IPS DF 19.7 (cell line): ENCODE data around the gene KIF6.

Source experiments
- DNase-seq: peaks from one replicate; pipeline ENCODE4 v3.0.0-alpha.2; 2013; ENCODE audit warnings: low read depth, low spot score

The KIF6 gene

GRCh38 chr6:39421383-39422225, 303.6 kb downstream of the KIF6 start:
- DNase-seq: no peak

- no peak for DNase-seq
These were observed 304.6 kb downstream of the KIF6 start for GRCh38 chr6:39420300-39421265.

DNA sequence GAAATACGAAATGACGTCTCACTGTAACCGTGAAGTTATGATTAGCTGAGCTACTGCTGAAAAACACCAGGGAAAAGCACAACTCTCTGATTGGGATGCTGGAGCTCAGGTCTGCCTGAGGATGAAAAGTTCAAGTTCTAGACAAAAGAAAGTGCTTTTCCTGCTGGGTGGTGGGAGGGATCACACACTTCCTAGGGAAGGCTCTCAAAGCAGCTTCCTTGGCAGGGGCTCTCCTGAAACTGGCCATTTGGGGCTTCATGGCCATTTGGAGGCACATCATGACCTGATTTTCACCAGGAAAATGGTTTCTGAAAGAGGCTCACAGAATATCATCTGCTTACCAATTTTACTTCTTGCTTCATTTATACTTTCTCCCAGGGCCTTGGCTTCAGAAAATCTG, 305.6 kb downstream of the KIF6 start:
- no peak for DNase-seq

DNA sequence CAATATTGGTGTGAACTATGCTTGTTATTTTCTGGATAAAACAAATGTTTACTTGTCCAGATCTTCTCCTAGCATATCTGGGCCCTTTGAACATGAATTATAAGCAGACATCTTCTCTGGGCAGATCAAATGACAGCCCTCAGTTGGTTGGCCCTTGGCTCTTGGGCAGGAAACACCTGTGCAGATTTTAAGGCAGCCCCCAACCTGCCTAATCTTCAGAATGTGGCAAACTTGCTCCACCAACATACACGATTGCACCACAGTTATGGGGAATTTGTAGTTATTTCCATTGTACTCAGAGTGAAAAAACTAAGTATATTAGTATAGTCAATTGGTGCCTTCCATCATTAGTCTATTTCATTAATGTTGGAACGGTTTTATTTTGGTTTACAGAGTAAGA, 307.8 kb downstream of the KIF6 start:
- DNase-seq: no peak

- no peak for DNase-seq
These were observed 308.5 kb downstream of the KIF6 start for GRCh38 chr6:39416728-39417127.

- no peak for DNase-seq
These were observed 309.2 kb downstream of the KIF6 start for GRCh38 chr6:39416026-39416425.

GRCh38 chr6:39415482-39415881, 309.7 kb downstream of the KIF6 start:
- no peak for DNase-seq

- no peak for DNase-seq
These were observed 313.7 kb downstream of the KIF6 start for GRCh38 chr6:39411465-39411864.

GRCh38 chr6:39411001-39411400, 314.2 kb downstream of the KIF6 start:
- DNase-seq: no peak

DNA sequence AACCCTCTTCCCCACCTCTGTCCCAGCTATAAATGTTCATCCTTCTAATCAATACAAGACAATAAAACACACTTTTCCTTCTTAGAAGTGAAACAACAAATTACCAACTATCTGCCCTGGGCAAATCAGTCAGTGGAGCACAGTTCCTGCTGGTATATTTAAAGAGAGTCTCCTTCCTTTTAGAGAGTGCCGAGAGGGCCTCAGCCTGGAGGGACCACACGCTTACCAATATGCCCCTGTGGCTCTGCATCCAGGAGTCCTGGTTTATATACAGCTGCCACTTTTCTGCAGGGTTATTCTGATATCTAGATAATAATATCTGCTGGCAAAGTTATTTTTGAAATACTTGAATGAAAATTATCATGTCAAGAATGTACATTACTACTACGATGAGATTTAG, 315.3 kb downstream of the KIF6 start:
- DNase-seq: no peak

GRCh38 chr6:39407446-39407993, 317.7 kb downstream of the KIF6 start:
- DNase-seq: no peak

DNA sequence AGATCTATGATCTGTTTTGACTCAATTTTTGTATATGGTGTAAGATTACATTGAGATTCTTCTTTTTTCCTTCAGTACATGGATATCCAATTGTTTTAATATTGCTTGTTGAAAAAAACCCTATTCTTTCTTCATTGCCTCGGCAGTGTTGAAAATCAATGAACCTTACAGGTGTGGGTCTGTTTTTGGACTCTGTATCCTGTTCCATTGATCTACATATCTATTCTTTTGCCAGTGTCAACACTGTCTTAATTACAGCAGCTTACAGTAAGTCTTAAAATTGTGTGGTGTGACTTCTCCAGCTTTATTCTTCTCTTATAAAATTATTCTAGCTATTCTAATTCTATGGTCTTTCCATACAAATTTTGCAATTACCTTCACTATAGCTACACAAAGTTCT, 320.9 kb downstream of the KIF6 start:
- DNase-seq: no peak

DNA sequence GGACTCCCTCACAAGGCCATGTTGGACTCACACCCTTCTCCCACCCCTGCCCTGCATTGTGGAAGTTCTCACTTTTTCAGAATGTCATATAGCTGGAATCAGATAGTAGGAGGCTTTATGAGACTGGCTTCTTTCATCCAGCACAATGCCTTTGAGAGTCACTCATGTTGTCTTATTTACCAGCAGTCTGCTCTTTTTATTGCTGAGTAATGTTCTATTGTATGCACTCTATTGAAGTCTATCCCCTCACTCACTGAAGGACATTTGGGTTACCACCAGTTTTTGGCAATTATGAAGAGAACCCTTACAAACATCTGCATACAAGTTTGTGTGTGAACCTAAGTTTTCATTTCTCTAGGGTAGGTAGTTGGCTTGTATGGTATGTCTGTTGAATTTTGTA, 321.9 kb downstream of the KIF6 start:
- no peak for DNase-seq

DNA sequence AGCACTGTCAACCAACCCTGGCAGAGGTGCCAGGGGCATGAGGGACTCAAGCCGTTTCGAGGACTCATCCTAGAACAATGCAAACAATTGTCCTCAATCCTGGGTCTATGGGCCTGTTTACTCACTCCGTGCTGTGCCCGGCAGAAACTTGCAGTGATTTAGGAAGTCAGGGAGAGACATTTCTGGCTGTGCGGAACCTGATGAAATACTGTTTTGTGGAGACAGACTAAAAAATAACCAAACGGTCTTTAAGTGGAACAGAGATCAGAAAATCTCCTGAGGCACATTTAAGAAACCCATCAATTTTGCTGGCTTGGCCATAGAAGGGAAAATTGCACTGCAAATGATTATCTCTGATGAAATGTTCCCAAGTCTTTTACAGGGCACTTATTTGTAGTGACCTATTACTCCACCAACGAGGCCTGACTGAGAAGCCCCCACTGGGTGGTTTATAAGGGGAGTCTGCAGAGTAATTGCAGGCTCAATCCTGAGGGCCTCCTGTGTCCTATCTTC, 322.9 kb downstream of the KIF6 start:
- no peak for DNase-seq

DNA sequence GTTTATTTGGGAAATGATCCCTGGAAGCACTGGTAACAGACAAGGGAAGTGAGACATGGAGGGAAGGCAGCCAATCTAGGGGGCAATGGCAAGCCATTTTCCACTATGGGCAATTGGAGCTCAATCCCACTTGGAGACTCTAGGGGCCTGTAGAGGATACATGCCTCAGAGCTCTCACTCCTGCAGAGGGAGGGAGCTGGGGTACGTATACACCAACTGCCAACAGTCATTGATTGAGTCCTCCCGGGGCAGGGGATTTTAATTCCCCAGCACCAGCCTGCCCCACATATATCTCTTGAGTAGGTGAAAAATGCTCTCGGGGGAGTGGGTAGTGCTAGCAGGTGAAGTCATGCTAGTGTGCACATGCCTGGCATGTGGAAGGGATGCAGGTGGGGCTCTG, 323.8 kb downstream of the KIF6 start:
- no peak for DNase-seq

DNA sequence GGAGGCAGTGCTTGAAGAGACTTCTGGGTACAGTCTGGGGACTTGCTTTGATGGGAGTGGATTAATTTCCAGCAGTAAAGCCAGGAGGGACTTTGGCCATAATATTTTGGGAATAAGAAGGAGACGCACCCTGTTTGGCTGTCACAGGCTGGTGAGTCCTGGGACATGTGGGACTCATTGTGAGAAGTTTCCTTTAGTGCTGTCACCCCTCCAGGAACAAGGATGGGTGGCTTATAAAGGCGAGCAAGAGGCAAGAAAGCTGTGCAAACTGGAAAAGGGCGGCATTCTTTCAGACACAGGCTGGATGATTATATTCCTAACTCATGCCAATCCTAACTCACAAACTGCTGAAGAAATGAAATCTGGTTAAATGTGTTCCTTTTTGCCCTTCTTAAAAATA, 325.2 kb downstream of the KIF6 start:
- no peak for DNase-seq

GRCh38 chr6:39396854-39397253, 328.4 kb downstream of the KIF6 start:
- DNase-seq: no peak

DNA sequence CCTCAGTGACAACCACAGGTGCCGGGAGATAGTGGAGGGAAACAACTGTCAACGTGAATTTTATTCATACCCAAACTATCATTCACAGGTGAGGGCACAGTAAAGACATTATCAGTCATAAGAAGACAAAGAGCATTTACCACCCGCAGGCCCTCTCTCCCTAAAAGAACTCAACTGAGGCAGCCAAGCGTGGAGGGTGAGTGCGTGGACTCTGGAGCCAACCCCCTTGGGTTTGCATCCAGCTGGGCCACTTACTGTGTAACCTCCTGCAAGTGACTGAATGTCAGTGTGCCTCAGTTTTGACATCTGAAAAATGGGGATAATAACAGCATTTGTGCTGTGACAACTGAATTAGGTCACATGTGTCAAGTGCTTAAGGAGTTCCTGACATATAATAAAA, 332.1 kb downstream of the KIF6 start:
- no peak for DNase-seq

GRCh38 chr6:39391182-39391581, 334.0 kb downstream of the KIF6 start:
- no peak for DNase-seq

- no peak for DNase-seq
These were observed 335.8 kb downstream of the KIF6 start for GRCh38 chr6:39389484-39389767.

- no peak for DNase-seq
These were observed 336.4 kb downstream of the KIF6 start for GRCh38 chr6:39388606-39389483.
